GM12878 (cell line): ENCODE data around the gene PSMC4.

ENCODE experiments used
- ATF2 ChIP-seq: IDR thresholded peaks from 2 replicates; pipeline ENCODE4 v1.6.1; 2012; ENCODE audit warnings: low read length, inconsistent platforms
- CTCF ChIP-seq, 3 experiments: IDR thresholded peaks in 2 of 3; conservative IDR thresholded peaks in 1 of 3; 2 replicates each; pipeline ENCODE4 v1.5.1; 2011; ENCODE audit warnings: low read depth in 3 of 3, low read length in 3 of 3, mild to moderate bottlenecking in 3 of 3, control low read depth in 2 of 3, moderate library complexity in 2 of 3, inconsistent platforms in 1 of 3, mixed read lengths in 1 of 3; ENCODE audit not compliant: control insufficient read depth in 2 of 3, insufficient read depth in 1 of 3; ENCODE audit errors: extremely low read depth in 1 of 3
- RFX5 ChIP-seq: IDR thresholded peaks from 2 replicates; pipeline ENCODE4 v1.6.1; 2011; ENCODE audit warnings: low read depth, low read length, improper control_type of control experiment

- TF ChIP-seq CTCF (IDR thresholded peaks at IDR 0.05 in 2 of 3, conservative IDR thresholded peaks at IDR 0.05 in 1 of 3; ENCODE audit: control insufficient read depth in 2 of 3, extremely low read depth in 1 of 3, insufficient read depth in 1 of 3, low read depth in 3 of 3, low read length in 3 of 3) (no peak), RFX5 (no peak), ATF2 (no peak)
These were observed 3.4 kb upstream of the PSMC4 start for GRCh38 chr19:39967561-39967960.
